GM12892 (cell line): ENCODE results near the gene GPR146.

Experiments
- POLR2A ChIP-seq: IDR thresholded peaks from 2 replicates; pipeline ENCODE4 v1.6.1; 2011; ENCODE audit warnings: low read depth, low read length, control low read depth
- POLR2AphosphoS5 ChIP-seq: IDR thresholded peaks from 2 replicates; pipeline ENCODE4 v1.6.1; 2011; ENCODE audit warnings: low read depth, low read length, control low read depth
- TAF1 ChIP-seq: IDR thresholded peaks from 2 replicates; pipeline ENCODE4 v1.6.1; 2011; ENCODE audit warnings: low read depth, mild to moderate bottlenecking, control low read depth, low read length, borderline replicate concordance

DNA sequence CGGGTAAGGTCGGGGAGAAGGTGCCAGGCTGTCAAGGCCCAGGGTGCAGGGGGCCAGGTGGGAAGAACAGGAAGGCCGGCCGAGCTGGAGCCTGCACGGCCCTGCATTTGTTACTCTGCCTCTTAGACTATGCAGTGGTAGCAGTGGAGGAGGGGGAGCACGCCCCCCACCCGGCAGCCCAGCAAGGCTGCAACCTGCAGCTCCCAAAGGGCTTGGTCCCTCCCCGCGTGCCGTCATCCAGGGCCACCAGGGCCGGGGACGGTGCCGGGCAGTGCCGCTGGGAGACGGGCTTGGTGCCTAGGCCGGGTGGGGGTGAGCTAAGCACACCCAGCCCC lies 36.5 kb downstream of the GPR146 start:
- no peak for TF ChIP-seq POLR2AphosphoS5
- no peak for TF ChIP-seq POLR2A
- TF ChIP-seq TAF1, result no peak
